GM23248 (cell line): Measurements from ENCODE around the gene ABLIM2. TPM values are rescaled to one million over a fixed set of nuclear protein-coding genes. Genes with fewer than 3 reads are reported as not detected.
A peak's percentile ranks its signal among the peaks of the same experiment; 100 is the strongest.

Source experiments
- DNase-seq: peaks from one replicate; pipeline ENCODE4 v3.0.0-alpha.2; 2015
- H2AFZ ChIP-seq: fragments of 200-600 bp; sonication (generic); 2 replicates; pipeline ENCODE4 v1.6.1; 2016; ENCODE audit warnings: antibody characterized with exemption
- H3F3A ChIP-seq: fragments of 200-600 bp; sonication (generic); 2 replicates; pipeline ENCODE4 v1.6.1; 2016; ENCODE audit warnings: mild to moderate bottlenecking, antibody characterized with exemption, mixed run types; ENCODE audit not compliant: insufficient read depth
- H3K27ac ChIP-seq: fragments of 200-600 bp; sonication (generic); 2 replicates; pipeline ENCODE4 v1.5.1; 2016; ENCODE audit warnings: mild to moderate bottlenecking
- H3K27me3 ChIP-seq: fragments of 200-600 bp; sonication (generic); replicated peaks from 2 replicates; pipeline ENCODE4 v1.6.1; 2016; ENCODE audit warnings: mild to moderate bottlenecking; ENCODE audit not compliant: insufficient read depth
- H3K36me3 ChIP-seq: fragments of 200-600 bp; sonication (generic); 2 replicates; pipeline ENCODE4 v1.6.1; 2016; ENCODE audit warnings: low read depth, mild to moderate bottlenecking
- H3K4me1 ChIP-seq: fragments of 200-600 bp; sonication (generic); 2 replicates; pipeline ENCODE4 v1.6.1; 2016; ENCODE audit warnings: mild to moderate bottlenecking; ENCODE audit not compliant: insufficient read depth
- H3K4me2 ChIP-seq: fragments of 200-600 bp; sonication (generic); one replicate; pipeline ENCODE4 v1.6.1; 2016; ENCODE audit warnings: mild to moderate bottlenecking; ENCODE audit not compliant: unreplicated experiment
- H3K4me3 ChIP-seq: fragments of 200-600 bp; sonication (generic); 2 replicates; pipeline ENCODE4 v1.5.1; 2016; ENCODE audit warnings: mild to moderate bottlenecking
- H3K79me2 ChIP-seq: fragments of 200-600 bp; sonication (generic); 2 replicates; pipeline ENCODE4 v1.6.1; 2016; ENCODE audit warnings: mild to moderate bottlenecking; ENCODE audit not compliant: insufficient read depth
- H3K9ac ChIP-seq: fragments of 200-600 bp; sonication (generic); 2 replicates; pipeline ENCODE4 v1.6.1; 2016; ENCODE audit warnings: mild to moderate bottlenecking
- H3K9me2 ChIP-seq: fragments of 200-600 bp; sonication (generic); 2 replicates; pipeline ENCODE4 v1.6.1; 2016; ENCODE audit warnings: mixed run types, mild to moderate bottlenecking, moderate library complexity; ENCODE audit not compliant: insufficient read depth
- H3K9me3 ChIP-seq: fragments of 200-600 bp; sonication (generic); one replicate; pipeline ENCODE4 v1.6.1; 2017; ENCODE audit warnings: low read depth
- H4K20me1 ChIP-seq: fragments of 200-600 bp; sonication (generic); 2 replicates; pipeline ENCODE4 v1.6.0; 2016; ENCODE audit not compliant: insufficient read depth
- EZH2 ChIP-seq: fragments of 200-600 bp; sonication (generic); IDR thresholded peaks from 2 replicates; pipeline ENCODE4 v1.6.1; 2018; ENCODE audit warnings: antibody characterized with exemption, mild to moderate bottlenecking; ENCODE audit not compliant: insufficient read depth, poor library complexity, severe bottlenecking
- EZH2phosphoT487 ChIP-seq: fragments of 200-600 bp; sonication (generic); IDR thresholded peaks from 2 replicates; pipeline ENCODE4 v1.6.1; 2018; ENCODE audit warnings: antibody characterized with exemption, moderate library complexity, mild to moderate bottlenecking, low read depth; ENCODE audit not compliant: insufficient read depth
- WGBS, 2 experiments: methylation state at CpG; one replicate each; pipeline ENCODE4 v1.1.6; 2015 to 2017; ENCODE audit warnings: low lambda C conversion rate in 2 of 2, low coverage in 1 of 2; ENCODE audit errors: missing lambda C conversion rate in 2 of 2; 5-methylcytosine and 5-hydroxymethylcytosine counted together
- in situ Hi-C: fragments of 300-500 bp; cut with MboI; formaldehyde crosslinking; loops from 2 replicates; pipeline ENCODE4 v1.15.0; 2020
- microRNA counts: library from miRNA; unstranded; fragments of <30 nt; microRNA quantifications from one replicate; lab custom pipeline; 2016
- microRNA-seq: library from miRNA; unstranded; fragments of <30 nt; microRNA quantifications from one replicate; pipeline ENCODE4, GENCODE V29; 2016; ENCODE audit warnings: borderline number of aligned reads
- polyA plus RNA-seq: library from polyadenylated mRNA; unstranded; fragments of >200 nt; fragmentation: Nextera tagmentation; extraction: Ambion mirVana; gene quantifications from 2 replicates; pipeline ENCODE4 v1.2.1, GENCODE V29; 2016
- small RNA-seq: library from RNA; depleted of rRNA; stranded (forward); fragments of <200 nt; gene quantifications from one replicate; pipeline ENCODE3, GENCODE V24; 2014; ENCODE audit warnings: low read depth, low replicate concordance
- total RNA-seq: library from RNA; depleted of rRNA; stranded (reverse); fragments of >200 nt; shearing (Covaris generic); gene quantifications from 2 replicates; pipeline ENCODE4 v1.2.3, GENCODE V29; 2014; rRNA removed

Gene ABLIM2
- total and polyA plus RNA-seq, 2 experiments from 2014 or later, result not detected

- 95 to 98% methylated on average over 6 of the region's 6 CpGs for WGBS, 2 experiments
- no peak for DNase-seq
- Histone ChIP-seq H3K9me2 (no peaks in the 10 kb centered on the region), H3K4me3 (no peak overlapping the region), H3K79me2 (peaks cover 100% of the 10 kb centered on the region), H3K27me3 (no peaks in the 10 kb centered on the region), H3K27ac (no peak overlapping the region), H3K36me3 (peaks cover 8% of the 10 kb centered on the region; the same call in 1 of the 2 replicates), H3K4me2 (no peak overlapping the region), H3K9me3 (no peaks in the 10 kb centered on the region), H4K20me1 (peaks cover 36% of the 10 kb centered on the region), H3K9ac (no peak overlapping the region), H2AFZ (no peak overlapping the region), H3F3A (peaks cover 27% of the 10 kb centered on the region; the same call in 1 of the 2 replicates), H3K4me1 (peaks cover 11% of the 10 kb centered on the region)
- in situ Hi-C loops, result no loop called here
- TF ChIP-seq EZH2phosphoT487, result no peak
- no peak for TF ChIP-seq EZH2
Measured at GRCh38 chr4:7917669-7918068, 240.9 kb downstream of the ABLIM2 start.

GRCh38 chr4:7915875-7916242 is 242.8 kb downstream of the ABLIM2 start:
- H3K9ac ChIP-seq, result no peak overlapping the region
- H3K9me2 ChIP-seq, result no peaks in the 10 kb centered on the region
- H3K36me3 ChIP-seq, result peaks cover 8% of the 10 kb centered on the region; the same call in 1 of the 2 replicates
- no peak overlapping the region for H3K4me3 ChIP-seq
- peaks cover 28% of the 10 kb centered on the region for H3F3A ChIP-seq
- no peak for DNase-seq
- H2AFZ ChIP-seq, result no peak overlapping the region
- H3K9me3 ChIP-seq, result no peaks in the 10 kb centered on the region
- 70 to 71% methylated on average over 6 of the region's 6 CpGs for WGBS, 2 experiments
- in situ Hi-C loops, result no loop called here
- peaks cover 27% of the 10 kb centered on the region for H3K4me1 ChIP-seq
- H4K20me1 ChIP-seq, result peaks cover 23% of the 10 kb centered on the region
- TF ChIP-seq EZH2phosphoT487 (no peak), EZH2 (no peak)
- no peaks in the 10 kb centered on the region for H3K27me3 ChIP-seq
- H3K4me2 ChIP-seq, result no peak overlapping the region
- H3K79me2 ChIP-seq, result peaks cover 98% of the 10 kb centered on the region
- H3K27ac ChIP-seq, result no peak overlapping the region

MicroRNA genes within 50 kb of the gene (microRNA counts, 767-probe panel; counts per million panel counts)
- 447 counts per million, percentile 86 among the panel's probes with 10 or more counts for microRNA hsa-miR-95 (lab: Ali Mortazavi, UCI)

Small RNA genes lying within 50 kb of the gene (microRNA-seq; reads per million reads assigned to microRNA genes)
- 2.6 reads per million for gene MIR95

Small RNA genes lying within 50 kb of the gene (small RNA-seq; reads per million reads assigned to genes)
- not detected for gene MIR95

Other genes with a start within 250 kb of the ABLIM2 start
- 103 and 152 TPM in 2 replicates for gene AFAP1, start 219.0 kb downstream of the ABLIM2 start, total RNA-seq
- gene AFAP1, start 219.0 kb downstream of the ABLIM2 start, polyA plus RNA-seq, result 52.0 and 54.4 TPM in 2 replicates
- gene SH3TC1, start 40.5 kb upstream of the ABLIM2 start, total RNA-seq, result 6.5 and 9.9 TPM in 2 replicates
- 0.57 and 2.3 TPM in 2 replicates for gene SH3TC1, start 40.5 kb upstream of the ABLIM2 start, polyA plus RNA-seq
- gene HTRA3, start 110.9 kb upstream of the ABLIM2 start, total RNA-seq, result 3.2 and 5.9 TPM in 2 replicates
- 5.2 and 5.7 TPM in 2 replicates for gene HTRA3, start 110.9 kb upstream of the ABLIM2 start, polyA plus RNA-seq